Posterior vena cava (tissue), 2 donors: Measurements from ENCODE around the gene CEP112. TPM values are rescaled to one million over a fixed set of nuclear protein-coding genes. Genes with fewer than 3 reads are reported as not detected.

Source experiments
- DNase-seq: peaks from one replicate; pipeline ENCODE4 v3.0.0-alpha.2; 2020; ENCODE audit warnings: low spot score
- intact Hi-C, 2 donors: fragments of 100-400 bp; cut with DNase I; formaldehyde crosslinking; loops; one replicate each; pipeline versions ENCODE4 v1.14.1 to v1.14.2; 2022 to 2023
- long read RNA-seq, 2 donors: library from polyadenylated mRNA; unstranded; transcript quantifications; one replicate each; pipeline ENCODE4 v2.0.0, GENCODE V29; 2020 to 2021
- total RNA-seq, 2 donors: library from RNA; stranded (reverse); fragmentation: NEBNext Ultra II Directional; extraction: Animal tissue kit (Norgen Biotek cat#: 25700); gene quantifications; one replicate each; pipeline ENCODE4 v1.2.1, GENCODE V29; 2021
- donor health status: DM: yes; HTN: yes; CAD: no.
- donor health status: DM: yes; HTN: yes; CAD: no.

Gene CEP112
- 10 to 100 TPM; 27.5 to 33.4 TPM for total RNA-seq
- long read RNA-seq, donor 1, partial matches to known transcripts = 2 of 7 reads
- long read RNA-seq, donor 1, other reads (novel, unspliced or antisense) = 5 of 7 reads
- long read RNA-seq, donor 2, partial matches to known transcripts = 24 of 42 reads
- long read RNA-seq, donor 2, other reads (novel, unspliced or antisense) = 18 of 42 reads

DNA sequence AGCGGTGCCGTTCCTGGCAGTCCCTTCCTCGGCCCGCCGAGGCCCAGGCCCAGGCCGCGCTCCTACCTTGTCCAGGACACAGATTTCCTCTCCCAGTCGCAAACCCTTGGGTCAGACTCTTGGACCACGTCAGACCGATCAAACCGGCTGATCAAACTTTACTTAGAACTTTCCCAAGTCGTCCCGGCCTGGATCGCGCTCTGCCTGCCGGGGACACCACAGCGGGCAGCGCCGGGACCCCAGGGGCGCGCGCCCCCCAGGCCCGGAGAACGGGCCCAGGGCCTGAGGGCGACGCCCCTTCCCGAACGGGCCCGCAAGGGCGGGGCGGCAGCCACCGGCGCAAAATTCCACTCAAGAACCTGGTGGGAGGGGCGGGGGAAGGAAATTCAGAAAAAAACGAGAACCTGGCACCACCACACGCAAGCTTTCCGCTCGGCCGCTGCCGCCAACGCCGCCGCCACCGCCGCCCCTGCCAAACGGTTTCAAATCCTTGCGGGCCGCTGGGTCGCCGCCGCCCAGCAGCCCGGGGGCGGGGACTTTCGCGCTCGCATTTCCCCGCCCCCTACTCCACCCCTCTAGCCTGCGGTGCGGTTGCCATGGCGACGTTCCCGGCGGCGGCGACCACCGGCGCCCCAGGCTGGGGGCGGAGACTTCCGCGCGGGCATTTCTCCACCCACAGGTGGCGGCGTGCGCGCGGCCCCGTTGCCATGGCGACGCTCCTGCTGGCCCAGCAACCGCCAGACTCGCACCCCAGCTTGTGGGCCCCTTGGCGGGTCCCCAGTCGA is at the start of gene CEP112:
TSS of gene CEP112 (minus strand) at position 541 of the 785 bp plus-strand sequence.
- intact Hi-C loops = no loop called here
- DNase-seq = peak; percentile 91

DNA sequence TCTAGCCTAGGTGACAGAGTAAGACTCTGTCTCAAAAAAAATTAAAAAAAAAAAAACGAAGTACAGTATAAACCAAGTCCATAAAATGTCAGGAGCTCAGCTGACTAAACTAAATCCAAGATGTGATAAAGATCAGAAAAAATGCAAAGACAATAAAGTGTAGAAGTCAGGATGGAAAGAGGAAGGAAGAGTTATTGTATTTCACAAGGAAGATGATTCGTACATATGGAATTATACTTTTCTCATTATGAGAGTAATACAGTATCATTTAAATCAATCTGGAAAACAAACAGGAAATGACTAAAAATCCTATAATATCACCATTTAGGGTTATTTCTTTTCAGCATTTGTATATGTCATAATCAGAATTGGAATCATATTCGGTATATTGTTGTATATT is 48.7 kb upstream of the CEP112 start:
- DNase-seq = no peak
- intact Hi-C loops = no loop called here

DNA sequence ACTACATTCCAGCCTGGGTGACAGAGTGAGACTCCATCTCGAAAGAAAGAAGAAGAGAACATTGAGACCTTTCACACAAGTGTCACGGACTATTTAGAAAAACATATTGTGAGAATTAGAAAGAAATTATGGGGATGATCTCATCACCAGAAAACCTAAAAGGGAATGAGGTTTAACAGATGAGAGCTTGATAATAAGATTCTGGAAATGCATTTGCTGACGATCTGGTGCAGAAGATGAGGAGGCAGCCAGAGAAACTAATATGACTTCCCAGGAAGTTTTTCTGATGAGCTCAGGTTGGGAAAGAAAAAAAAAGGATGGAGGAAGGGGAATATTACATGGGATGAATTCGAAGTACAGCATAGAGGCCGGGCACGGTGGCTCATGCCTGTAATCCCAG is 48.1 kb upstream of the CEP112 start:
- intact Hi-C loops = no loop called here
- no peak for DNase-seq

DNA sequence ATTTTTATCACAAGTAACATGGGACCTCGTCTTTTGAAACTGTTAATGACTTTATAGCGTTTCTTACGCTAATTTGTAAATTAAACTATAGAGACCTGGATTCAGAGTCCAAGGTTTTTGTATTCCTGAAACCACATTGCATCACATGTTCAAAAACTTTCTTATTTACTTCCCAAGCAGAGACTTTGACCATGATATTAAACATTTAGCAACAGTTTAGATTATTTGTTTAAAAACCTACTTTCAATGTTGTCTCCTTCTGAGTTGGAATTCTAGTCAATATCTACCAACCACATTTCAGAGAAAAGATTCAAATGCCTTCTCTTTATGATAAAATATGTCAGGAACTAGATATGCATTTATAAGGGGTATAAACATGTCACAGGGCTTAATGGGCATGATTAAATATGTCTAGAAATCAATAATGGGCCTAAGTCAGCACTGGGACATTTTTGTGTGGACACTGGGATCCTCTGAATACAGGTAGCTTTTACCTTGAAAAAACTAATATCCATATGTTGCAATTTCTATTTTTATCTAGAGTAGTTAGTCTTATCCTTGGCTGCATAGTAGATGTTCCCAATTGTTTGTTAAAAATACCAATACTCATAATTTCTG is 43.6 kb upstream of the CEP112 start:
- DNase-seq = no peak
- intact Hi-C loops = no loop called here

DNA sequence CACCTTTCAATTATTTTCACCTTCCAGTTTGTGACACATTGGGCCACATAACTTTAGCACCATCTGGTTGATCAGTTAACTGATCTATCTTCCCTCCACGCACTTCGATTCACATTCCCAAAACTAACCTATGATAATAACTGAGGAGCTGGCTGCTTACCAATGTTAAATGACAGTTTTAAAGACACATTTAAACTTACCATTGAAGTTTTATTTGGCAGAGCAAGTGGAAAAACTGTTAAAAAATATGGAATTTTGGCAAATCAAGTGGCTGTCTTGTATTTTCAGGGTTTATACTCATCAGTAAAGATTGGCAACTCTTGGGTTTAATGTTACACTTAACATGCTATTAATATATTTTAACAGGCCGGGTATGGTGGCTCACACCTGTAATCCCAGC is 42.7 kb upstream of the CEP112 start:
- intact Hi-C loops = no loop called here
- DNase-seq = no peak

DNA sequence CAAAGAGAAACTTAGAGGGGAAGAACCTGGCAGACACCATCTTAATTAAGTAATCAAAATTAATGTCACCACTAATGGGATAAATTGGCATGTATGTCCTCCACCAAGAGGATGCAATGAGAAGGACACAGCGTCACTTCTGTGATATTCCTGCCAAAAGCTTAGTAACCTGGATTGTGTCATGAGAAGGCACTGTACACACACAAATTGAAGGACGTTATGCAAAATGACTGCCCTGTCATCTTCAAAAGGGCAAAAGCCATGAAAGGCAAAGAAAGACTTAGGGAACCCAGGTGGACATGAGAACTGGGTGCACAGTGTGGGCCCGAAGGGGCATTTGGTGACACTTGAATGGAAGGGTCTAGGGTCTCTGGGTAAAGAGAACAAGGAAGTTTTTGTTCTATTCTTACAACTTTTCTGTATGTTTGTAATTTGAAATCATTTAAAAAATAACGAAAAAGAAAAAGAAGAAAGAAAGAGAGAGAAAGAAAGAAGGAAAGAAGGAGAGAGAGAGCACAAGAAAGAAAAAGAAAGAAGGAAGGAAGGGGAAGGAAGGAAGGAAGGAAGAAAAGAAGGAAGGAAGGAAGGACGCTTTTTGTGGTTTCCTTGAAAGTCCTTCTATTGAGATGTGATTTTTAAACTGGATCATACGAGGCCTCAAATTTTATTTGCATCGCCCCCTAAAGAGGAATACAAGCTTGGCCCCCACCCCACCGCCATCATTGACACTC is 41.3 kb upstream of the CEP112 start:
- intact Hi-C loops = no loop called here
- DNase-seq = no peak

DNA sequence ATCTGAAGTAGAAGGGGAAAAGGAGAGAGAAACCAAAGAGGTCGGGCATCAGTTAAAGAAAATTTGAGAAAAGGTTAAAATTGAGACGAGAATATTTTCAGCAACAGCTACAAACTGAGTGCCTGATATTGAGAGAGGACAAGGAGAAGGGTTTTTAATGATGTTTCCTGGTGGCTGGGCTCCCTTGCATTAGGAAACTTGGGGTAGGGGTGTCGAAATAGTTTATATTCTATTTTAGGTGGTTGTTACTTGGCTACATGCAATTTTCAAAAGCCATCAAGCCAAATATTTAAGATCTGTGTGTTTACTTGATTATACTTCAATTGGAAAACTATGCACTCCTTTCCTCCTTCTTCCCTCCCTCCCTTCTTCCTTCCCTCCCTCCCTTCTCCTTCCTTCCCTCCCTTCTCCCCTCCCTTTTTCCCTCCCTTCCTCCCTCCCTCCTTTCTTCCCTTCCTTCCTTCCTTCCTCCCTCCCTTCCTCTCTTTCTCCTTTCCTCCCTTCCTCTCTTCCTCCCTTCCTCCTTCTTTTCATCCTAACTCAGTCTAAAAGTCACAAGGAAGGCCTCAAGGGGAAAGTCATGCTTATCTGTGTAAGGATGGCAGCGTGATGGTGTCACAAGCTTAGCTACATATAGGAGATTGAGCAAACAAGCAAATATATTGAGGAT is 39.1 kb upstream of the CEP112 start:
- intact Hi-C loops = no loop called here
- DNase-seq = no peak

DNA sequence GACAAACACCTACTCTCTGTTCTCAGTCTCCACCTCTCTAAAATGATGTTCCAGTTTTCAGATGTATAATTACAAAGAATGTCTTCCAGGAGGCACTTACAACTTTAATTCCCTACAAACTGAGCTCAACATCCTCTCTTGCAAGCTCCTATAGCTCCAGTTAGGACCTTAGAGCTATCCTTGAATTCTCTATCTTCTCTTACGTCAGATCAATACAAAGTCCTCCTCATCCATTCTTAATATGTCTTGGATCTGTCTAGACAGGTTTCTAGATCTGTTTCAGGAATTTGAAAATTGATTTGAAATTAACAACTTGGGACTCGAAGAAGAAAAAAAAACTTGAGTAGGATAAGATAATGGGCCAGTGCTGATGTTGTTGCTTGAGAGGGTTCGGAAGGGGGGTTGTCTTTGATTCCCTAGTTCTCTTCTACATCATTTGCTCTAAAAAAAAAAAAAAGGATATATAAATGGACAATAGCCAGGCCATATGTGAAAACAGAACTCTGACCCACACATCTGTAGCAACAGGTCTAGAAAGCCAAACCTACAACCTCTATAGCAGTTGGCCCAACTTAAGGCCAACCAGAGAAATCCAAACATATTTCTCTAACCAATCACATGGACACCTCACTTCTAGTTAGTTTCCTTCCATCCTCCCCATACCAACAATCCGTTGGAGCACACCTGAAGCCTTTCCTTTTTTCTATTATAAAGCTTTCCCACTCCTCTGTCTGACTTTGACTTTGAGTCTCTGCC is 38.0 kb upstream of the CEP112 start:
- intact Hi-C loops = no loop called here
- no peak for DNase-seq

DNA sequence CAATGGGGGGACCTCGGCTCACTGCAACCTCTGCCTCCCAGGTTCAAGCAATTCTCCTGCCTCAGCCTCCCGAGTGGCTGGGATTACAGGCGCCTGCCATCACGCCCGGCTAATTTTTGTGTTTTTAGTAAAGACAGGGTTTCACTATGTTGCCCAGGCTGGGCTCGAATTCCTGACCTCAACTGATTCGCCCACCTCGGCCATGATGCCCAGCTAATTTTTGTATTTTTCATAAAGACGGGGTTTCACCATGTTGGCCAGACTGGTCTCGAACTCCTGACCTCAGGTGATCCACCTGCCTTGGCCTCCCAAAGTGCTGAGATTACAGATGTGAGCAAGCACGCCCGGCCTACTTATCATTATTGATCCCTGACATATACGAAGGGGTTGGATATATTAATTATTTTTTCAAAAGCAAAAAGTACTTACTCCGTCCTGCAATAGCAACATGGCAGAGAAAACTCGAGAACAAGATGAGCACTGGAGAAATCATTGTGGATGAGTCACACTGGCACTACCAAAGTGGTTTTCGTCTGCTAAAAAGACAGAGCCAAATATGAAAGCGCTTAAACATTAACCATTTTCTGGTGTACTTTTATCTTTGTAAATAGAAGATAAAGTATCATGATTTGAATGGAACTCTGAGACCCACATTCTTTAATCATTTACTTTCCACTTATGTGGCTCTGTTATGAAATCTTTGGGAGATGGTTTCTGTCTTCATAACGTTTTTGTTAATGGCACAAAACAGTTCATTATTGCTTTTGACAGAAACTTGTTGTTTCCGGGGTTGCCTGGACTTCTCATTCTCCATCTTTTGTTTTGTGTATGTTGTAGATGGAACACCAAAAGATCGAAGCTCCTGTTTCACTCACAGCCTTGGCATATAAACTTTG is 37.2 kb upstream of the CEP112 start, which contains the start of gene APOH:
TSS of gene APOH (minus strand) at position 529 of the 896 bp plus-strand sequence. CDS start at position 493, 36 bp downstream.
- intact Hi-C loops = no loop called here

DNA sequence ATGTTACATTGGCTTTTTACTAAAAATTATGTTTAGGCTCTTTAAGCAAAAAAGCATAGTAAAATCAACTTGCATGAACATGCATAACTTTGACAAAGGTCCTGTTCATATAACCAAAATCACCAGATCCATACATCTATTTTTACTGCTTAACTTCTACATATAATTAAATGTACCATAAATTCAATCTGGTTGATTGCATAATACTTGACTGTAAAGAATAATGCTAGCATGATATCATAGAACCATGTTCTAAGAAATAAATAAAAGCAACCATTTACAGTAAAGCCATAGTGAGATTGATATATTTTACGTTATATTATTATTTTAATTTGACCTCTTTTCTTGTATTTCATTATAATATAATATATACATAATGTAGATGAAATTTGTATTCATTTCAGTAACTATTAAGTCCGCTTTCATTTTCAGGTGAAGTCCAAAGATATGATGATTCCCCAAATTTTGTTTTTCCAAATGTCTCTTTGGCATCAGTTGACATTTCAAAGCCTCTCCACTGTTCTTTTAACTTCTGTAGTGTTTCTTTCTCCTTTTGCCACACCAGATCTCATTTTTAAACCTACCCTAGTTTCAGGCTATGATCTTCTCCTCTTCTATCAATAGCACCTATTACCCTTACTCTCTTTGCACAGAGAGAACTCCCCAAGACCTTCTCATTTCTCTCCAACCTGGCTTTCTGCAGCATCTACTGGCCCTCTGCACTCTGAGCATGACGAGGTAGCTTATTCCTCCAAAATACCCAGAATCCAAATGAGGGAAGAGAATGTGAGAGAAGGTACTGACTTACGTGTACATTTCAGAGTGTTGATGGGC is 35.5 kb upstream of the CEP112 start:
- no peak for DNase-seq
- intact Hi-C loops = no loop called here

More for the DNA sequence above, 37.2 kb upstream of the CEP112 start, which contains the start of gene APOH:
- no peak for DNase-seq

DNA sequence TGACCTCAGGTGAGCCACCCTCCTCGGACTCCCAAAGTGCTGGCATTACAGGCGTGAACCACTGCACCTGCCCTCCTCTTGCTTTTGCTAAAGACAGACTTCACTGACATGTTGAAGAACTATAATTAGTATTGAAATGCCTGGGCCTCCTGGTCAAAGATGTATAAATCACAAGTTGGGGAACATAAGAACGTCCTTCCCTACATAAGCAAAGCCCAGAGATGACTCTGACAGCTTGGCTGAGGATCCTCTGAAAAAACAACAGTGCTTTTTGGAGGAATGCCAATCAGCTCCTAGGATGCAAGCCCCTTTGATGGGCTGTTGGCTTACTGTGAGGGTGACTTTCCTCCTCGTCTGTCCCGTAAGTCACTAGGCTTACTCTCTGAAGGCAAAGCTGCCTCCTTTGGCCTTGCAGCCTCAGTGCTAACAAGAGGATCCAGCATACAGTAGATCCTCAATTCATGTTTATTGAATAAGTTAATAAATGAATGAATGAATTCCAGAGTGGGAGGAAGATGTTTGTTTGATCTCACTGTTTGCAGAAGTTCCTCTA is 30.9 kb upstream of the CEP112 start:
- no peak for DNase-seq
- intact Hi-C loops = no loop called here

DNA sequence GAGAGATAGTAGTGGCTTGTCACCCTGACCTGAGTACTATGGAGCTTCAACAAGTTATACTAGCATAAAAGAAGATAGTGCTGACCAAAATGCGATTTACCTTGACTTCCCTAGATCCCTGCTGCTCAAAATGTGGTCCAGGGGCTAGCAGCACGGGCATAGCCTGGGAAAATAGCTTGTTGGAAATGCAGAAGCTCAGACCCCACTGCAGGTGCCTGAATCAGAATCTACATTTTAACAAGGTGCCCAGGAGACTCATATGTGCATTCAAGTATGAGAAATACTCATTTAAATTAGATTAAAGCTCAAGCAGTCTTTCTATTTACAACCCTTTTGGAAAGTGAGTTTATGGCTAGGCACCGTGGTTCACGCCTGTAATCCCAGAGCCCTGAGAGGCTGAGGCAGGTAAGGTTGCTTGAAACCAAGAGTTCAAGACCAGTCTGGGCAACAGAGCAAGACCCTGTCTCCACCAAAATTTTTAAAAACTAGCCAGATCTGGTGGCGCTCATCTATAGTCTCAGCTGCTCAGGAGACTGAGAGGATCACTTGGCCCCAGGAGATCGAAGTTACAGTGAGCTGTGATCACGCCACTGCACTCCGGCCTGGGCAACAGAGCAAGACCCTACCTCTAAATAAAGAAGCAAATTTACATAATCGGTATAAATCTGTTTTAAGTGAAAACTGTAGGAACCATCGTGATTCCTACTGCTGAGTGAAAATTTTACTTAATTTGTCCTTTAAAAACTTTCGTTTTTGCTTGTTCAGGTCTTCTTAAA is 30.0 kb upstream of the CEP112 start:
- intact Hi-C loops = no loop called here
- DNase-seq = no peak

DNA sequence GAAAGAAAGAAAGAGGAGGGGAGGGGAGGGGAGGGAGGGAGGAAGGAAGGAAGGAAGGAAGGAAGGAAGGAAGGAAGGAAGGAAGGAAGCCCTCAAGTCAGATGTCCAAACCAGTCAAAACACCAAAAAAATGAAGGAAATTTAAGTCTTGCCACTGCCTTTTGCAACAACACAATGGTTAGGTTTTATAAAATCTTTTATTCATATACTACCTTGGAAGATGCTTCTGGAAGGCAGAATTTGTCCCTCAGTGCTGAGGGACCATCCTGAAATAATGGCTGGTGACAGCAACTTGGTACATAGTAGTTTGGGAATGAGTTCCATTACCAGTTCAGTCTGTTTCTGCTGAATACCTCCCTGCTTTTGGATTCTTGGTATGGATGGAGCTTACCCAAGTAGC is 29.4 kb upstream of the CEP112 start:
- intact Hi-C loops = no loop called here

DNA sequence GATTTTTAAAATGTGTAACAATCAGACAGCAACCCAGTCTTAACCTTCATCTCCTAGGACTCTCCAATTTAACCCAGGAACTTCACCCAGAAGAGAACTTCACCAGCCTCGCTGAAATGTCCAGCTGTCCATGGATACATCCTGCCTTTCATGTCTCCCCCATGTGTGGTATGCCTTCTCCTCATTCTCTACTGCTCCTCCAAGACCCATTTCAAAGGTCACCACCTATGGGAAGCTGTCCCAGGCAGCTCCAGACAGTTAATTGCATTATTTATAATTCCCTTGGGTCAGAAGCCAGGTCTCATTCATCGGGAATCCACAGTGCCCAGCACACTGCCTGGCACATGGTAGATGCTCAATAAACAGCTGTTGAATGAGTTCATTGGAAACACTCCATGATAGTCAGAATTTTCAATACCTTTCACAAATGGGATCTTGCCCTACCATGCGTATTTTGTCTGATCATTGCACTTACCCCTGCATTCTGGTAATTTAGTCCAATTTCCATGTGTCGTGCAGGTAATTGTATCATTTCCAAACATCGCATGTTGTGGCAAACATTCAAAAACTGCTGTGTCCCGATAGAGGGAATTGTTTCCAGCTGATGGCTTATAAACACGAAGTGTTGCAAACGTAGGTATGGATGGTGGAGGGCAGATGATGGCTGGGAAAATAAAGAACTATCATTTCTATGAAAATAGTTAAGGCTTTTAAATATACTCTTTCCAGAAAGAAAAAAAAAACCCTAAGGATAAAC is 28.3 kb upstream of the CEP112 start:
- DNase-seq = no peak
- intact Hi-C loops = no loop called here

More for the DNA sequence above, 29.4 kb upstream of the CEP112 start:
- DNase-seq = no peak

DNA sequence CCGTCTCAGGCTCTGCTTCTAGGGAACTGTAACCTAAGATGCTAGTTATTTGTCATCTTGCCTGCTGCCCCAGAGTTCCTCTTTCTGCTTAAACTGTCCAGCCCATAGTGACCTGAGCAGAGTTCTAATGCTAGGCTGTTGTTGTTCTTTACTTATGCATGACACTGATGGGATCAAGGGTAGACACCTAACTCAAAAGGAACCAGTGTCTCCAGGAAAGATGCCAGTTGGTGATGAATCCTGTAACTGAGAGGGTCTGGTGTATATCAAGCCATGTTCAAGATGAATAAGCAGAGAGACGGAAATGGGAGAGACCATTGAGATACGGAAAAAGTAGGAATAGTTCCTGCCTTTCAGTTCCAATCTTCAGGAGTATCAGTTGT is 23.6 kb upstream of the CEP112 start:
- DNase-seq = no peak
- intact Hi-C loops = no loop called here
